Caki2 (cell line): ENCODE results near the gene DMKN. TPM values are rescaled to one million over a fixed set of nuclear protein-coding genes. Genes with fewer than 3 reads are reported as not detected.

ENCODE experiments used
- DNase-seq: peaks from one replicate; pipeline ENCODE4 v3.0.0-alpha.2; 2015; ENCODE audit warnings: low read depth
- in situ Hi-C: cut with HindIII; loops from 2 replicates; pipeline ENCODE4 v1.10.0; 2016; ENCODE audit warnings: low sequenced_read_pairs, low pct_unique_long_range_greater_than_20kb, mixed read lengths
- total RNA-seq: library from RNA; depleted of rRNA; stranded (reverse); fragments of >200 nt; shearing (Covaris generic); gene quantifications from 2 replicates; pipeline ENCODE4 v1.2.3, GENCODE V29; 2014; ENCODE audit warnings: low replicate concordance; rRNA removed

Gene DMKN, protein sequence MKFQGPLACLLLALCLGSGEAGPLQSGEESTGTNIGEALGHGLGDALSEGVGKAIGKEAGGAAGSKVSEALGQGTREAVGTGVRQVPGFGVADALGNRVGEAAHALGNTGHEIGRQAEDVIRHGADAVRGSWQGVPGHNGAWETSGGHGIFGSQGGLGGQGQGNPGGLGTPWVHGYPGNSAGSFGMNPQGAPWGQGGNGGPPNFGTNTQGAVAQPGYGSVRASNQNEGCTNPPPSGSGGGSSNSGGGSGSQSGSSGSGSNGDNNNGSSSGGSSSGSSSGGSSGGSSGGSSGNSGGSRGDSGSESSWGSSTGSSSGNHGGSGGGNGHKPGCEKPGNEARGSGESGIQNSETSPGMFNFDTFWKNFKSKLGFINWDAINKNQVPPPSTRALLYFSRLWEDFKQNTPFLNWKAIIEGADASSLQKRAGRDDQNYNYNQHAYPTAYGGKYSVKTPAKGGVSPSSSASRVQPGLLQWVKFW
- total RNA-seq, result not detected in 2 replicates

DNA sequence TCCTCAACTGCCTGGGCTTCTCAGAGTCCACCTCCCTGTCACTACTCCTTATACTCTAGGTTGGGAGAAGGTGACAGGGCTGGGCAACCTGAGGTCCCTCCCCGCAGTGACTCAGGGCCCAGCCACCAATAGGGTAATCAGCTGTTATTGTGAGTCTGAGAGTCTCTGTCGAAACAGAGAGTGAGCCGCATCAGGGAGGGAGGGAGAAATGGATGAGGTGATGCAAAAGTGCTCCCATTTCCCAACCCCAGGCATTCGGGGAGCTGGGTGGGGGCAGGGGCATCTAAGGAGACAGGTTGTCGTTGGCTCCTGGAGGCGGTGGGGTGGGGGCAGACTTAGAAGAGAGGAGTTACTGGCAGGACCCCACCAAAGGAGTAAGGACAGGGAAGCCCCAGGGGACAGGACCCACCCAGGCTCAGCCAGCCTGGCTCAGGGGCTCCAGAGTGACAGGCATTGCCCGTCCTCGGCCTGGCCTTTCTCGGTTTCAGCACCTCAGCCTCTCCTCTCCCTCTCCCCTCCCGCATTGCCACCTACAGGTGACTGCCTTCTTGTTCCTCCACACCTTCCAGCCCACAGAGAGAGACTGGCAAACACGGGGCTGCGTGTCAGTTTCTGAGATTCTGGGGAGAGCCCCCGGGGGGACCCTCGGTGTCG is at the start of gene DMKN:
TSS of gene DMKN (minus strand) at position 22 of the 654 bp plus-strand sequence. CDS start 174 bp downstream, outside the sequence.
- DNase-seq, result peak; percentile 63
- in situ Hi-C loops, result no loop called here

DNA sequence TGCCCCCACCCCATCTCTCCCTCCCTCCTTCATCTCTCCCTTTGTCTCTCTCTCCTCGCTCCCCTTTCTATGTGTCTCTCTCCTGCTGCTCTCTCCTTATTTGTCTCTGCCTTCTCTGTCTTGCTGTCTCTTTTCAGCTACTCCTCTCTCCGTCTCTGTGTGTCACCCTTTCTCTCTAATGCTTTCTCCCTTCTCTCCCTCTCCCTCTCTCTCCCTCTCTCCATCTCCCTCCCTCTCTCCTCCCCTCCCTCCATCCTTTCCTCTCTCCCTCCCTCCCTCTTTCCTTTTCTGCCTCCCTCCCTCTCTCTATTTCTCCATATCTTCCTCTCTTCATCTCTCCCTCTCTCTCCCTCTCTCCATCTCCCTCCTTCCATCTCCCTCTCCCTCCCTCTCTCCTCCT is 49.3 kb upstream of the DMKN start:
- no peak for DNase-seq

DNA sequence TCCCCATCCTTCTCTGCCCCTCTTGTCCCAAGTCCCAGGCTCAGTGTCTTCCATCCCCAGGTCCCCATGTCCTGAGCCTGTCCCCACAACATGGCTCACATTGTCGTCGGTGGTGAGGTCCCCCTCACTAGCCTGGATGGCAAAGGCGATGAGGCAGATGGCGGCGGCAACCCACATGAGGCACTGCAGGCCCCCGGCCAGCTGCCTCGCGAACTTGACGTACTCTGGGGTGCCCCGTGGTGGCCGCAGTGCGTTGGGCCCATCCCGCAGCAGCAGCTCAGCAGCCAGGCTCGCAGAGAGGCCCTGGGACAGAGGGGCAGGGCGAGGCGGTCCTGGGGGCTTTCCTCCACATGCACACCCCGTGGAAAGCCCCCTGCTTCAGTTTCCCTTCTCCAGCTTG is 48.9 kb upstream of the DMKN start:
- no peak for DNase-seq
- in situ Hi-C loops, result no loop called here

More for the DNA sequence above, 49.3 kb upstream of the DMKN start:
- in situ Hi-C loops, result no loop called here

DNA sequence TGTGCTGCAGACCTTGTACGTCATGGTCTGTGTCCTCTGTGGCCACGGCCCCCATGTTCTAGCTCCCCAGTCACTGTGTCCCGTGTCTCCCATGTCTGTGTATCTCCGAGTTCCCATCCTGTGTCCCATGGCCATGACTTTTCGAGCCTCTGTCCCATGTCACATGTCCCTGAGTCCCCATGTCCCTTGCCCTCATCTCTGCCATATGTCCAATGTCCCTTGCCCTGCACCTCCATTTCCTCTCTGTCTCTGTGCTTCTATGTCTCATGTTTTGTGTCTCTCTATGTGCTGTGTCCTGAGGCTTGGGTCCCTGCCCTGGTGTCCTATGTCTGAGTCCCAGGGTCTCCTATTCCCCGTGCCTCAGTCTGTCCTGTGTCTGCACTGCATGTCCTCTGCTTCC is 48.0 kb upstream of the DMKN start:
- DNase-seq, result no peak
- in situ Hi-C loops, result no loop called here

DNA sequence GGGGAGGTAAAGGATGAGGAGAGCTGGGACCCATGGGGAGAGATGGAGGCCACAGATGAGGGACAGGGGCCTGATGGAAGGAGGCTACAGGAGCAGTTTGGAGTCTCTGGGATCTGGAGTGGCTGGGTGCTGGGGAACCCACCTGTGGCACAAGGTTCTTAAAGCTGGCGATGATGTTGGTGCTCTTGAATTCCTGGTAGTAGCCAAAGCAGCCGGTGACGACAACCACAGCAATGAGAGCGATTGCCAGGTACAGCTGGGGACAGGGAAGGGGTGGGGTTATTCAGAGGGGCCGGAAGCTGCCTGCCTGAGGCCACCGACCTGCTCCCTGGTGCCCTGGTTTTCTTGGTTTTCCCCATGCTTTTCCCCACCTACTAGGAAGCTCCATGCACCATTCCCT is 47.2 kb upstream of the DMKN start:
- in situ Hi-C loops, result no loop called here
- DNase-seq, result no peak

DNA sequence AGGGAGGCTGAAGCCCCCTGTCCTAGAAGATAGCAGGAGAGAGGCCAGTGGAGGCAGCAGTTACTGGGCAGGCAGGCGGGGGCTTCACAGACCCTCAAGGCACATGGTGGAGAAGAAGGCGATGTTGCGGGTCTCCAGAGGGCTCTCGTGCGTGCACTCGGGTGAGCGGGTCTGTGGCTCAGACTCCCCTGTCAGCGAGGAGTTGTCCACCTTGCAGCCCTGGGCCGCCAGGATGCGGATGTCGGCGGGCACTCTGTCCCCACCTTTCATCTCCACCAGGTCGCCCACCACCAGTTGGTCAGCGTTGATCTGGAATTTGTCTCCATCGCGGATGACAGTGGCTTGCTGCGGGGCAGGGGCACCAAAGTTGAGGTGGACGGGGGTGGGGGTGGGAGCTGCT is 46.8 kb upstream of the DMKN start:
- in situ Hi-C loops, result no loop called here
- no peak for DNase-seq

DNA sequence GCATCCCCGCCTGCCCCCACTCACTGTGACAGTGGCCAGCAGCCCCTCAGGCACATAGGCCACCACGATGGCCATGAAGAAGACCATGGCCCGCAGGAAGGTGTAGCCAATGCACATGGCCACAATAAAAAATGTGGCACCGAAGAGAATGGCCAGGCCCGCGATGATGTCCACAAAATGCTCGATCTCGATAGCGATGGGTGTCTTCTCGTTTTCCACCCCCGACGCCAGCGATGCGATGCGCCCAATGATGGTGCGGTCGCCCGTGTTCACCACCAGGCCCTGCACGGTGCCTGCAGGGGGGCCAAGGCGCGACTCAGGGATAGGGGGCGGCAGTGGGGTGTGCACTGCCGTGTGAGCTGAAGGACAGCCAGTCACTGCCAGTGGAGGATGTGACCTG is 46.3 kb upstream of the DMKN start:
- no peak for DNase-seq
- in situ Hi-C loops, result no loop called here

DNA sequence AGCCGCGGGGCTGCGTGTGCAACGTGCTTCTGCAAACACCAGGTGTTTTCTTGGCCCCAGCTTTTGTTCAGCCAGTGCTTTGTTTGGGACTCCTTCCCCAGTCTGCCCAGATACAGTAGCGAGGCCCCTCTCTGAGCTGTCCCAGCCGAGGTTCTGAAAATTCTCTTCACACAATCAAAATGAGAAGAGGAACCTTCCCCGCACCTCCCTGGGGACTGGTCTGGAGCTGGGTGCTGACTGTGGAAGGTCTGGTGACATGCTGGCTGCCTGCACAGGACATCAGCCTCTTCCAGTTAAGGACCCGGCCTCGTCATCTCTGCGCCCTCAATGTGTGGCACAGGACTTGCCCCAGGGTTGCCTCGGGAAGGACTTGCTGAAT is 45.8 kb upstream of the DMKN start:
- DNase-seq, result no peak
- in situ Hi-C loops, result no loop called here

DNA sequence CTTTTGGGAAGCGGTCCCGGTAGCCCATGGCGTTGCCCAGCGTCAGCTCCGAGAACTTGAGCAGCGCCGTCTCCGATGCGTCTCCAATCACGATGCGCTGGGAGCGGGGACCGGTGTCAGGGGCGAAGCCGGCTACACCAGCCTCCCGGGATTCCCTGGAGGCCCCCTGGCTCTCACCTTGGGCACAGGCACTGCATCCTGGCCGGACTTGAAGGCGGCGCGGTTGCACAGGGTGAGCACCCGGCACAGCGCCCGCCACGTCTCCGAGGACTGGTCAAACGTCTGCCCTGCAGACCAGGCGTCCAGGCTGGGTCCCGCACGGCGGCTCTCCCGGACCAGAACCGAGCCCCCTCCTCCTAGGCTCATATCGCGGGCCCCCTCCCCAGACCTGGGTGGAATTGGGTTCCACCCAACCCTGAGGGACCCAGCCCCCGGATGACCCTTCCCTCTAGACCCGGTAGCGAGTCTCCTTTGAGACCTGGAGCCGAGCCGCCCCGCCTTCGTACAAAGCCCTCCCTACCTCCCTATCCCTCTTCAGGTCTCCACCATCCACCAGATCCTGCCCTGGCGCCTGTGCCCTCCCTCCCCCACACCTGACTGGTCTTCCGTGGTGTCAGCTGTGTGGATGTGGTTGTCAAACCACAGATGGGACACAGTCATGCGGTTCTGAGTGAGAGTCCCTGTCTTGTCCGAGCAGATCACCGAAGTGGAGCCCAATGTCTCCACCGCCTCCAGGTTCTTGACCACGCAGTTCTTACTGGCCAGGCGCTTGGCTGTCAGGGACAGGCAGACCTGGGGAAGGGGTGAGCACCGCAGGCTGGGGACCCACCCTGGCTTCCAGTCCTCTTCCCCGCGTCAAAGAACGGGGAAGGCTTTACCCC is 45.2 kb upstream of the DMKN start:
- in situ Hi-C loops, result no loop called here
- DNase-seq, result no peak

DNA sequence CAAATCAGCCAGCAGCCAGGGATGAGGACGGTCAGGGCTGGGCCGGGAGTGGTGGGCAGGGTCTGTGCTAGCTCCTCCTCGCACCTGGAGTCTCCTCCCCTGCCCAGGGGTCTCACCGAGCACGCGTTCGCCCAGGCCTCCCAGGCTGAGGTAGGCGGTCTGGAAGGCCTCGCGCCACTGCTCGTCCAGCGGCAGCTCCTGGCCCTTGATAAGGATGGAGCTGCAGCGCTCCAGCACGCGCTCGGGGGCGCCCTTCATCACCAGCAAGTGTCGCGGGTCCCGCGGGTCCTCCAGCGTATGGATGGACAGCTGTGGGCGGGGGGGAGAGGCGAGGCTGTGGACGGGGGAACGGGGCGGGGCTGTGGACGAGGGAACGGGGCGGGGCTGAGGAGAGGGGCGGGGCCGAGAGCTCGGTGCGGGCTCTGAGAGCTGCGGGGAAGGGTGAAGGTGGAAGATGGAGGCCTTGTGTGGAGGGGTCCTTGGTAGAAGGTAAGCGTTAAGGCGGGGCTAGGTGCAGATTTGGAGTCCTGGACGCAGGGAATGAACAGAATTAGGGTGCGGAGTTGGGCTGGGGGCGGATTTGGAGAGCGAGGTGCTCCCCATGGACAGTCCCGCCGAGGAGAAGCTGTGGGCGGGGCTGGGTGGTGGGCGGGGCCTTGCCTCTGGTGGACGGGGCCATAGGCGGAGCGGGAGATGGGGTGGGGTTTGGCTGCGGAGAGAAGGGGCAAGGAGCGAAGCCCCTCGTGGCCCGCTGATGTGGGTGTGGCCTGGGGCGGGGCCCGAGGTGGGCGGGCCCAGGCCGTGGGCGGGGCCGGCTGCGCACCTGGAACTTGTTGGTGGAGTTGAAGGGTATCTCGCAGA is 44.3 kb upstream of the DMKN start:
- in situ Hi-C loops, result no loop called here
- no peak for DNase-seq

DNA sequence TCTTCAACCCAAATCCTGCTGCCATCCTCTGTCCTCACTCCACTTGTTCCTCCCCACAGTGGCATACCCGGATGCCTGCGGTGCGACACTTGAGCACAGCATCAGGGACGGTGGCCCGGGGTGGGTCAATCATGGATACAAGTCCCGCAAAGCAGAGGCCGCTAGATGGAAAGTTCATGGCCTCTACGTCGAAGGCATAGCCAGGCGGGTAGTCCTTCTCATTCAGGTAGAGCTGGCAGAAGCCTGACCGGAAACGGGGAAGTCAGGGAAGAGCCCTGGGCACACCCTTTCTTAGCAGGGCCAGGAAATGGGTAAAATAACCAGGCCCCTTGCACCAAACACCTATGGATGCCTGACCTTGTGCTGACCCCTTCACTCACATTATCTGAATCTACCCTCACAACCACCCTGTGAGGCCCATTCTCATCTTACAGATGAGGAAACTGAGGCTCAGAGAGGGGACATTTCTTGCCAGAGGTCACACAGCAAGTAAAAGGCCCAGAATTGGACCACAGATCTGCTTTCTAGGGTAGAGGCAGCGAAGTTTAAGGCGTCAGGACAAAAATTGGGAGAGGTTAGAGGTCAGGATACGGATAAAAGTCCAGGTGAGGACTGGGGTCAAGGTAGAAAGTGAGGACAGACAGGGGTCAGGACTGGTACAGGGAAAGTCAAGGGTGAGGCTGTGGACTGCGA is 43.5 kb upstream of the DMKN start:
- in situ Hi-C loops, result no loop called here
- no peak for DNase-seq

DNA sequence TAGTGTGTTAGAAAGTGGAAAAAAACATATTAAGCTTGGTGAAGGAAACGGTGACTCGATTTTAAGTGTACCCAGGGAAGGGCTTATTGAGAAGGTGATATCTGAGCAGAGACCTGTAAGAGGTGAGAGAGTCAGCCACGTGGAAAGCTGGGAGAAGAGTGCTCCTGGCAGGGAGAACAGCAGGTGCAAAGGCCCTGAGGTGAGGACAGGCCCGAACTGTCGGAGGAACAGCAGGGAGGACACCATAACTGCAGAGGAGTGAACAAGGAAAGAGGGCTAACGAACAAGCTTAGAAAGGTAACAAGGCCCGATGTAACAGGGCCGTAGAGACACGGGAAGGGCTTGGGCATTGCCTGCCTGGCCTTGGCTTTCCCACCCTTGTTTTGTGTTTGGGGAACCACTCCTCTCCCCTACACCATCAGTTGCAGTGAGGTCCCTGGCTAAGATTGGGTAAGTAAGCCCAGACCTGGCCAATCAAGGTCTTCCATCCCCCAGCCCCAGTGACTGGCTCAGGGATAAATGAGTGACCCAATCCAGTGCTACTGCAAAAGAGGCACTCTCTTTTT is 42.7 kb upstream of the DMKN start:
- no peak for DNase-seq
- in situ Hi-C loops, result no loop called here

DNA sequence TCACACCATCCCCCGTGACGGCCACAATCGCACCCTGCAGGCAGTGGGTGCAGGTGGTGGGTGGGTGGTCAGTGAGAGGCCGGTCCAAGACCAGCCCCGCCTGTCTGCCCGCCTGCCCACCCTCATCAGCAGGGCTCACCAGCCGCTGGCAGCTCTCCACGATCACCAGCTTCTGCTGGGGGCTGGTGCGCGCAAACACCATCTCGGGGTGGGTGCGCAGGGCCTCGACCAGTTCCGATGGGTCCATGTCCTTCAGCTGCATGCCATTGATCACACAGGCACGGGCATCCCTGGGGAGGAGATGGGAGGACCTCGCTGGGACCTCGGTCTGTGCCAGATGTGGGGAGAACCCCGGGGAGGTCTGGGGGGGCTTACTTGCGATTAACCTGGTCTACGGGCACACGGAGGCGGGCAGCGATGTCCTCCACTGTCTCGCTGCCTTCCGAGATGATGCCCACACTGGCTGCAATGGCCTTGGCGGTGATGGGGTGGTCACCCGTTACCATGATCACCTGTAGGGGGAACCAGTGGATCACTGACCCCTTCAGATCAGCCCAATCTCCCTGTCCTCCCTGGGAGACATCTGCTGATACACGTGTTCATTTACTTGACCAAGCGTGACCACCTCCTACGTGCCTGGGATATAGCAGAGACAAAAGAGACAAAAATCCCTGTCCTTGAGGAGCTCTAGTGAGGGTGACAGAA is 42.0 kb upstream of the DMKN start:
- in situ Hi-C loops, result no loop called here
- DNase-seq, result peak; percentile 41

DNA sequence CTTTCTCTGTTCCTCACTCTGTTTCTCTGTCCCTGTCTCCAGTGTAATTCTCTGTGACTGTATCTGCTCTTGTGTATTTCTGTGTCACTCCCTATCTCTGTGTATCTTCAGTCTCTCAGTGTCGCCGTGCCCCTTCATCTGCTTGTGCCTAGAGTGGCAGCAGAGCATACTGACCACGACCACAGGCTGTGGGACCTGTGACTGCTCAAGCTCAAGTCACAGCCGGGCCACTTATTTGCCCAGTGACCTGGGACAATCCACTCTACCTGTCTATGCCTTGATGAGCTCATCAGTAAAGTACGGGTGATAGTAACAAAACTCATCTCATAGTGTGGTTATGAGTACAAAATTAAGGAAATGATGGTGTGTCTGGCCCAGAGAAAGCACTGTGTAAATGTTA is 40.6 kb upstream of the DMKN start:
- in situ Hi-C loops, result no loop called here

DNA sequence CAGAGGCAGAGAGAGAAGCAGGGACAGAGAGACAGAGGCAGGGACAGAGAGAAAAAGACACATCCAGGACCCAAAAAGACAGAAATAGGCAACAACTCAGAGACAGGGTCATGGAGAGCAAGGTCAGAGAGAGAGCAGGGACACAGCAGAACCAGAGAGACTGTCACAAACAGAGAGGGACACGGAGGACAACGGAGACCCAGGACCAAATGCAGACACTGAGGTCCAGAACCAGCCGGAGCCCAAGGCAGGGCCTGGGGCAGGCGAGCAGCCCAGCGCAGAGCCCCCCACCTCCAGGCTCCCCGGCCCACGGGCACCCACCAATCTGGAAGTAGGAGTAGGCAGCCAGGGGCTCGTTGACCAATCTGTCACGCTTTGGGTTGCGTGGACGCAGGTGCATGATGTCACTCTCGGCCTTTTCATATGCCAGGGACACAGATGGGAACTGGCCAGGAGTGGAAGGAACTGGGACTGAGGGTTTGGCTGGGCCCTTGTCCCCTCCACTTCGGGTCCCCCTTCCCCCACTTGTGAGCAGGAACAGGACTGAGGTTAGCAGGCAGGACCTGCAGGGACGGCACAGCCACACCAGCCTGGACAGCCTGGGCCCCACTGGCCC is 40.0 kb upstream of the DMKN start:
- in situ Hi-C loops, result no loop called here
- no peak for DNase-seq

More for the DNA sequence above, 40.6 kb upstream of the DMKN start:
- DNase-seq, result no peak
